ENCODE measurements around the gene PRRX1. TPM values are rescaled to one million over a fixed set of nuclear protein-coding genes. Genes with fewer than 3 reads are reported as not detected.

The PRRX1 gene
- polyA plus RNA-seq, 6 donors from 2014 or later, result not detected

DNA sequence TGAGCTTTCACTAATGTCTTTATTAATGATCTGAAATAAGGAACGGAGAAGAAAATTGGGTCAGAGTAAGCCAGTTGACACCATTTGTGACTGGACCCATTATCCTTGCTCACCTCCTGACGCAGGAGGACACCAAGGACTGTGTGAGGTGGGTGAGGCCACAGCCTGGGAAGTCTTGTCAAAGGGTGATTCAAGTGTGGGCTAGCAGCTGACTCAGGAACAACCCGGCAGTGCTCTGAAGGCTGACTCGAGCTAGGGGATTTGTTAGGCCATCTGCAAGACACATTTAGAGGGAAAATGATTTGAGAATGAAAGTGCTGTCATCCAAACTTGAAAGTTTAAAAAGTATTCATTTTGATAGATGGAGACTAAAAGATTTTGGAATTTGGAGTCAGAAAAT lies 21.2 kb downstream of the PRRX1 start:
- peaks cover 0 to 6% (median 0%) of the 10 kb centered on the region in 7 donors for H3K9me3 Mint-ChIP-seq
- no peak overlapping the region for H3K4me3 Mint-ChIP-seq
- H3K4me1 Mint-ChIP-seq, result no peaks in the 10 kb centered on the region
- DNase-seq (no peak), ATAC-seq (ENCODE audit: low read depth in 2 of 2) (no peak)
- no peaks in the 10 kb centered on the region for H3K36me3 Mint-ChIP-seq
- peaks cover 12 to 23% (median 21%) of the 10 kb centered on the region in 3 donors for H3K27me3 Mint-ChIP-seq
- no peak overlapping the region for H3K27ac Mint-ChIP-seq

DNA sequence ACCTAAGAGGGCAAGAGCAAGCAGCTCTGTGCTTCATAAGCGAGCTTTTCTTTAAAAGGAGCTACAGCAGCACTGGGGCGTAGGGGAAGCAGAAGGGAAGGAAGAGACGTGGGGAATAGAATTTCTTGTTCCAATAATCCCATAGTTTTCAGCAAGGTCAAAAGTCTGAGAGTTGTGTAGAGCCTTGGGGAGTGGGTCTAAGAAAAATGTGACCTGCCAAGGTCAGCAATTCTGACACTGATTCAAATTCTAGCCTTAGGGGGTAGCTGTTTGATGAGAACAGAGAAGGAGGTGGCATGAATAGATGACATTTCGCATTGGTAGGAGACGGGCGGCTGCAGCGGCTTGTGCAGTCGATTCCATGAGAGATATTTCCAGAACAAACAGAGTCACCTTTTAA lies 22.4 kb downstream of the PRRX1 start:
- no peaks in the 10 kb centered on the region for H3K36me3 Mint-ChIP-seq
- peaks cover 0 to 6% (median 0%) of the 10 kb centered on the region in 7 donors for H3K9me3 Mint-ChIP-seq
- H3K27me3 Mint-ChIP-seq, result peaks cover 12 to 26% (median 20%) of the 10 kb centered on the region in 3 donors
- no peaks in the 10 kb centered on the region for H3K4me1 Mint-ChIP-seq
- no peak overlapping the region for H3K4me3 Mint-ChIP-seq
- DNase-seq (no peak), ATAC-seq (ENCODE audit: low read depth in 2 of 2) (no peak)
- H3K27ac Mint-ChIP-seq, result peak overlapping the region in 1 of 6 donors; percentile 23

DNA sequence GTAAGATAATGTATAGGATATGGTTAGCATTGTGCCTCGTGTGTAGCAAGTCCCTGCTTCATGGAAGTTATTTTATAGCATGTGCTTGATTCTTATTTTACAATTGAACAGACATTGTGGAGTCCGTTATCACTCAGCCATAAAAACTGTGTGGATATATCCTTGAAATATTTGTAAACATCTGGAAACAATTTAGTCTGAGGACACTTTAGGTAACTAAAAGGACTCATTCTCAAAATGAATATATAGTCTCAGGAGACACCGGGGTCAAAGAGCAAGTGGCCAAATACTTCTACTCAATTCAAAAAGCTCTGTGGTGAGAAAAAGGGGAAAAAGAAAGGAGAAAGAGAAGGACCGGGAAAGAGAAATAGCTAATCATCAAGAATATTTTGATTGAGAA lies 23.7 kb downstream of the PRRX1 start:
- DNase-seq (no peak), ATAC-seq (ENCODE audit: low read depth in 2 of 2) (no peak)
- Mint-ChIP-seq H3K27me3 (peaks cover 13 to 33% (median 24%) of the 10 kb centered on the region in 3 donors), H3K27ac (no peak overlapping the region), H3K4me1 (no peaks in the 10 kb centered on the region), H3K36me3 (no peaks in the 10 kb centered on the region), H3K4me3 (no peak overlapping the region), H3K9me3 (peaks cover 0 to 4% (median 0%) of the 10 kb centered on the region in 7 donors)

GRCh38 chr1:170691258-170691657 lies 27.3 kb downstream of the PRRX1 start:
- H3K36me3 Mint-ChIP-seq, result no peaks in the 10 kb centered on the region
- no peak overlapping the region for H3K4me3 Mint-ChIP-seq
- H3K27me3 Mint-ChIP-seq, result peaks cover 25 to 30% (median 30%) of the 10 kb centered on the region in 3 donors
- no peaks in the 10 kb centered on the region for H3K4me1 Mint-ChIP-seq
- ATAC-seq (ENCODE audit: low read depth in 2 of 2), result no peak
- H3K27ac Mint-ChIP-seq, result no peak overlapping the region
- no peaks in the 10 kb centered on the region for H3K9me3 Mint-ChIP-seq
- no peak for DNase-seq

DNA sequence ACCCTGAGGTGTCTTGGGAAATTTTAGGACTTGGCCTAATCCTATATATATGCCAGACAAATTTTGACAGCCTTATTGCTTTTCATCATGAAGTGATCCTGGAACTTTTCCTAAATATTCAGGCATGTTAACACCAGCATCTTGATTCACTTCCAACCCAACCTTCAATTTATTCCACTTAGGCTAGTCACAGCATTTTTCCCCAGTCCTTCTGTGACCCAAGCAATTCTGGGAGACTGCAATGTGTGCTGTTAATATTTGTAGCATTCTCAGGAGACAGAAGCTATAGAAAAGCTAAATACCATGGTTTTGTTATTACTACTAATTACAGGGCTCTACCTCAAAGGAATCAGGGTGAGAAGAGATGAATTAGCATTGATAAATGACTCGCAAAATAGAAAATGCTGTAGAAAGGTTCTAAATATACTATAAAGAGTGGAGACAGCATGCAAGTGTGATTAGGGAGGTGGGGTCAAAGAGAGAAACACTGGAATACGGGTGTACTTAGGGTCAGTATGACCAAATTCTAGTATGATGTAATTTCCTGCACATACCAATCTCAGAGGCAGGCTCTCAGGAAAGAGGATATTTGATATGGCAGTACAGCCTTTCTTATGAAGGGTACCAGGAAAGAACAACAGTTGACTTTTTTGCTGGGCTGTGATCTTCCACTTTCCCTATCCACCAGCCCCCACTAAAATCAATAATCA lies 29.1 kb downstream of the PRRX1 start:
- Mint-ChIP-seq H3K4me3 (no peak overlapping the region), H3K27ac (no peak overlapping the region), H3K27me3 (peaks cover 20 to 30% (median 21%) of the 10 kb centered on the region in 3 donors), H3K36me3 (no peaks in the 10 kb centered on the region), H3K4me1 (no peaks in the 10 kb centered on the region), H3K9me3 (no peaks in the 10 kb centered on the region)
- DNase-seq, result no peak
- ATAC-seq (ENCODE audit: low read depth in 2 of 2), result no peak

DNA sequence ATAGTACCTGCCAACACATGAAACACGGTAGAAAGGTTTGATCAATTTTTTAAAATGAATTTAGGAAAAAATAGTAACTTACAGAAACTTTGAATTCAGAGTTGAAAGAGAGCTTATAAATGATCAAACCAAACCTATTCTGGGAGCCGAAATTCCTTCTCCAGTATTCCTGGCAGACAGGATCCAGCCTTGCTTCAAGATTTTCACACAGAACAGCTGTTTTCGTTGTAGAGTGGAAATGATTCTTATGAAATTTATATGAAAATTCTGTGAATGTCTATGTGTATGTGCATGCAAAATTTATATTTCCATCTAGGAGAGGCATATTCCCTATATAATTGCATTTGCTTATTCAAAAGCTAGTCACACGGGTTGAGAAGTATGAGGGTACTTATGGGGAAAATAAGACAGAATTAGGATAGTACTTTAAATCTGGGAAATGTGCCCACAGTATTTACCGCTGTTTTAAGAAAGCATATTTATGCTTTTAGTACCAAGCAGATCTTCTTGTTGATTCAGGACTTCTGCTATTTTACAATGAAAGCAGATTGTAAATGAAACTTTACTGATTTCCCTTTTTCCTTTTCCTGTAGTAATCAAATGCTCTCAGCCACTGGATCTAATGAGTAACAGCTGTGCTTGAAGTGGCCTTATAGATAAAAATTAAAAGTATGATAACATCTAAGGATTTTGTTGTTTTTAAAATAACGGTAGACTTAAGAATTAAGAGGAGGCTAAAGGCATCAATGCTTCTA lies 30.4 kb downstream of the PRRX1 start:
- no peaks in the 10 kb centered on the region for H3K9me3 Mint-ChIP-seq
- no peak overlapping the region for H3K27ac Mint-ChIP-seq
- no peak for DNase-seq
- no peak for ATAC-seq (ENCODE audit: low read depth in 2 of 2)
- H3K27me3 Mint-ChIP-seq, result peaks cover 21 to 30% (median 25%) of the 10 kb centered on the region in 3 donors
- H3K36me3 Mint-ChIP-seq, result no peaks in the 10 kb centered on the region
- no peaks in the 10 kb centered on the region for H3K4me1 Mint-ChIP-seq
- H3K4me3 Mint-ChIP-seq, result no peak overlapping the region

- no peak overlapping the region for H3K4me3 Mint-ChIP-seq
- peaks cover 17 to 30% (median 25%) of the 10 kb centered on the region in 3 donors for H3K27me3 Mint-ChIP-seq
- ATAC-seq (ENCODE audit: low read depth in 2 of 2) (no peak), DNase-seq (no peak)
- no peaks in the 10 kb centered on the region for H3K9me3 Mint-ChIP-seq
- no peaks in the 10 kb centered on the region for H3K4me1 Mint-ChIP-seq
- no peak overlapping the region for H3K27ac Mint-ChIP-seq
- no peaks in the 10 kb centered on the region for H3K36me3 Mint-ChIP-seq
Measured at GRCh38 chr1:170695955-170696590, 32.1 kb downstream of the PRRX1 start.

GRCh38 chr1:170696591-170697290 lies 32.8 kb downstream of the PRRX1 start:
- no peak for ATAC-seq (ENCODE audit: low read depth in 2 of 2)
- Mint-ChIP-seq H3K9me3 (no peaks in the 10 kb centered on the region), H3K4me3 (no peak overlapping the region), H3K4me1 (no peaks in the 10 kb centered on the region), H3K36me3 (no peaks in the 10 kb centered on the region), H3K27ac (no peak overlapping the region), H3K27me3 (peaks cover 15 to 25% (median 23%) of the 10 kb centered on the region in 3 donors)
- no peak for DNase-seq

DNA sequence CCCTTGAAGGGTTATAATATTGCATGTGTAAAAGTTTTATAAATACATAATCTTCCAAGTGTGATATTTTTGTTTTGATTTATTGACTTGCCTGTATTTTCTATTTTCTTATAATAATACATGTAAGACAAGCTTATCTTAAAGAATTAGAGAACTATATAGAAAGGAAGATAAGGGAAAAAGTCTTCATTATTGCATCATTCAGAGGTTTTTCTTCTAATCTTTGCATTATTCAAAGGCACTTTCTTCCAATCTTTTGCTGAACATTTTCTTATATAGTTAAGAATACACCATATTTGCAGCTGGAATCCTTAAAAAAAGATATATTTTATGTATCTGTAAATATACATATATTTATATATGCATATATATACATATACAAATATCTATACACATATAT lies 33.4 kb downstream of the PRRX1 start:
- no peak overlapping the region for H3K27ac Mint-ChIP-seq
- no peaks in the 10 kb centered on the region for H3K4me1 Mint-ChIP-seq
- no peak overlapping the region for H3K4me3 Mint-ChIP-seq
- DNase-seq, result no peak
- H3K27me3 Mint-ChIP-seq, result peaks cover 14 to 25% (median 20%) of the 10 kb centered on the region in 3 donors
- ATAC-seq (ENCODE audit: low read depth in 2 of 2), result no peak
- H3K9me3 Mint-ChIP-seq, result no peaks in the 10 kb centered on the region
- H3K36me3 Mint-ChIP-seq, result no peaks in the 10 kb centered on the region

- no peak overlapping the region for H3K27ac Mint-ChIP-seq
- ATAC-seq (ENCODE audit: low read depth in 2 of 2) (no peak), DNase-seq (no peak)
- H3K9me3 Mint-ChIP-seq, result no peaks in the 10 kb centered on the region
- peaks cover 4 to 14% (median 10%) of the 10 kb centered on the region in 3 donors for H3K27me3 Mint-ChIP-seq
- no peak overlapping the region for H3K4me3 Mint-ChIP-seq
- H3K36me3 Mint-ChIP-seq, result no peaks in the 10 kb centered on the region
- H3K4me1 Mint-ChIP-seq, result no peaks in the 10 kb centered on the region
Measured at GRCh38 chr1:170698301-170699275, 34.7 kb downstream of the PRRX1 start.

GRCh38 chr1:170699696-170700095 lies 35.8 kb downstream of the PRRX1 start:
- Mint-ChIP-seq H3K27me3 (peaks cover 4 to 14% (median 10%) of the 10 kb centered on the region in 3 donors), H3K27ac (no peak overlapping the region), H3K4me1 (no peaks in the 10 kb centered on the region), H3K9me3 (no peaks in the 10 kb centered on the region), H3K4me3 (no peak overlapping the region), H3K36me3 (no peaks in the 10 kb centered on the region)
- DNase-seq, result no peak
- ATAC-seq (ENCODE audit: low read depth in 2 of 2), result no peak

DNA sequence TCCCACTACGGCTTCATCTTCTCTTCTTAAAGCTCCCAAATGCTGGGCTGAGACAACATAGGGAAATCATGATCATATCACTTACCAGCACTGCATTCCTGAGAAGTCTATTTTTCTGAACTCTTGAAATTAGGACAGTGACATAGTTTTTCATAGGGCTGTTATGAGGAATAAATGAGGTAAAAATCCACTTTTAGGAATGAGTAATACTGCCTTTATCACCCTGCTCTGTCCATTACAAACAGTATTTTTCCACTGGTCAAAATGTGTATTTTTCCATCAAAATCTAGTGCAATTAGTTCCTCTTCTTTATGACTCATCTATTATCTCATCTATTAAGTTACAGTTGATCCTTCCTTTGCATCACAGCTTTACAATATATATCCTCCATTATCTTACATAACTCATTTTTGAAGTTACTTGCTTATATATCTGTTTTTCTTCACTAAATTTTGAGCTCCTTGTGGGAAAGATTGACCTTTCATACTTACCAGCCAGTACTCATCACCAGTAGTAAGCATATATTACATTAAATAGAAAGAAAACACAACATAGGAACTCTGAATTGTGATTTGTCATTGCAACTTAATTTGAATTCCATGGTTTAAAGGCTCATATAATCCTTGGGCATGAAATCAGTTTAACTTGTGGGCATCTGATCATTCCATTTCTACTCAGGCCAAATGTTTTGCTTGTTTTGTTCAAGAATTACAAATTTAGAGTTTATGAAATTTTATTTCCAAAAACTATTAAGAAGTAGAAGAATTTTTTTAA lies 37.1 kb downstream of the PRRX1 start:
- Mint-ChIP-seq H3K9me3 (peaks cover 0 to 3% (median 0%) of the 10 kb centered on the region in 7 donors), H3K4me1 (no peaks in the 10 kb centered on the region), H3K27ac (no peak overlapping the region), H3K27me3 (peaks cover 0 to 7% (median 2%) of the 10 kb centered on the region in 3 donors), H3K36me3 (no peaks in the 10 kb centered on the region), H3K4me3 (no peak overlapping the region)
- no peak for DNase-seq
- ATAC-seq (ENCODE audit: low read depth in 2 of 2), result no peak
